Thyroid gland (tissue), 4 donors: Measurements from ENCODE around the gene FAM222B. TPM values are rescaled to one million over a fixed set of nuclear protein-coding genes. Genes with fewer than 3 reads are reported as not detected.
"Not testable (repeated sequence)": the region's sequence is repeated elsewhere in the genome, so short reads cannot be mapped to it uniquely, and the experiment has no call there.

ENCODE experiments used
- DNase-seq, 2 donors: peaks; one replicate each; pipeline ENCODE4 v3.0.0-alpha.2; 2019
- H3K27ac ChIP-seq, 3 donors: fragments of 200-600 bp; sonication (generic); 1 replicate in 2 of 3; 2 replicates in 1 of 3; pipeline ENCODE4 v1.5.1; 2016 to 2019; ENCODE audit warnings: mild to moderate bottlenecking in 1 of 3, moderate library complexity in 1 of 3
- H3K27me3 ChIP-seq: fragments of 200-600 bp; sonication (generic); one replicate; pipeline ENCODE4 v1.5.1; 2019
- H3K36me3 ChIP-seq, 2 donors: fragments of 200-600 bp; sonication (generic); one replicate each; pipeline ENCODE4 v1.5.1; 2016 to 2019
- H3K4me1 ChIP-seq, 2 donors: fragments of 200-600 bp; sonication (generic); one replicate each; pipeline ENCODE4 v1.5.1; 2017 to 2019
- H3K4me3 ChIP-seq, 3 donors: fragments of 200-600 bp; sonication (generic); replicated peaks in 1 of 3; 1 replicate in 2 of 3; 2 replicates in 1 of 3; pipeline ENCODE4 v1.5.1; 2016; ENCODE audit warnings: mild to moderate bottlenecking in 1 of 3
- H3K9me3 ChIP-seq: fragments of 200-600 bp; sonication (generic); one replicate; pipeline ENCODE4 v1.5.1; 2017
- POLR2A ChIP-seq, 2 donors: fragments of 450-650 bp; IDR thresholded peaks; one replicate each; pipeline ENCODE4 v1.6.1; 2017; ENCODE audit warnings: antibody characterized with exemption in 2 of 2, mild to moderate bottlenecking in 2 of 2, moderate library complexity in 1 of 2
- WGBS, 2 donors: methylation state at CpG; one replicate each; pipeline ENCODE4 v1.1.5; 2017; 5-methylcytosine and 5-hydroxymethylcytosine counted together
- intact Hi-C: fragments of 100-400 bp; cut with DNase I; formaldehyde crosslinking; loops from one replicate; pipeline ENCODE4 v1.15.1; 2023
- total RNA-seq, 4 donors: library from RNA; depleted of rRNA; stranded (reverse); fragments of >200 nt; gene quantifications; one replicate each; pipeline ENCODE4 v1.2.3, GENCODE V29; 2016
- TF ChIP-seq, protein P1 (sequence below), 6 experiments: fragments of 200-600 bp in 3 of 6; fragments of 450-650 bp in 3 of 6; sonication (generic) in 3 of 6; IDR thresholded peaks; one replicate each; pipeline ENCODE4 v1.5.1; 2016 to 2019; ENCODE audit warnings: antibody characterized with exemption in 6 of 6, mild to moderate bottlenecking in 2 of 6, inconsistent platforms in 1 of 6, moderate library complexity in 1 of 6

FAM222B gene
- total RNA-seq, 4 donors from 2014 or later: 14.1 to 22.6 (median 15.8) TPM

GRCh38 chr17:28723159-28723835, 119.3 kb downstream of the FAM222B start:
- H3K27me3 ChIP-seq: no peaks in the 10 kb centered on the region
- intact Hi-C loops: no loop called here
- 89 to 91% methylated on average over 6 of the region's 6 CpGs for WGBS, 2 donors
- H3K9me3 ChIP-seq: no peaks in the 10 kb centered on the region
- peaks cover 36 to 39% of the 10 kb centered on the region in 2 donors for H3K4me1 ChIP-seq
- no peak for DNase-seq
- no peak overlapping the region for H3K27ac ChIP-seq
- TF ChIP-seq POLR2A (IDR thresholded peaks at IDR 0.05): no peak
- TF ChIP-seq, protein P1, sequence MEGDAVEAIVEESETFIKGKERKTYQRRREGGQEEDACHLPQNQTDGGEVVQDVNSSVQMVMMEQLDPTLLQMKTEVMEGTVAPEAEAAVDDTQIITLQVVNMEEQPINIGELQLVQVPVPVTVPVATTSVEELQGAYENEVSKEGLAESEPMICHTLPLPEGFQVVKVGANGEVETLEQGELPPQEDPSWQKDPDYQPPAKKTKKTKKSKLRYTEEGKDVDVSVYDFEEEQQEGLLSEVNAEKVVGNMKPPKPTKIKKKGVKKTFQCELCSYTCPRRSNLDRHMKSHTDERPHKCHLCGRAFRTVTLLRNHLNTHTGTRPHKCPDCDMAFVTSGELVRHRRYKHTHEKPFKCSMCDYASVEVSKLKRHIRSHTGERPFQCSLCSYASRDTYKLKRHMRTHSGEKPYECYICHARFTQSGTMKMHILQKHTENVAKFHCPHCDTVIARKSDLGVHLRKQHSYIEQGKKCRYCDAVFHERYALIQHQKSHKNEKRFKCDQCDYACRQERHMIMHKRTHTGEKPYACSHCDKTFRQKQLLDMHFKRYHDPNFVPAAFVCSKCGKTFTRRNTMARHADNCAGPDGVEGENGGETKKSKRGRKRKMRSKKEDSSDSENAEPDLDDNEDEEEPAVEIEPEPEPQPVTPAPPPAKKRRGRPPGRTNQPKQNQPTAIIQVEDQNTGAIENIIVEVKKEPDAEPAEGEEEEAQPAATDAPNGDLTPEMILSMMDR (IDR thresholded peaks at IDR 0.05): no peak
- peaks cover 33 to 36% of the 10 kb centered on the region in 2 donors for H3K36me3 ChIP-seq
- no peak overlapping the region for H3K4me3 ChIP-seq

- H3K36me3 ChIP-seq: peaks cover 33 to 36% of the 10 kb centered on the region in 2 donors
- intact Hi-C loops: no loop called here
- H3K27me3 ChIP-seq: no peaks in the 10 kb centered on the region
- TF ChIP-seq POLR2A (IDR thresholded peaks at IDR 0.05): no peak
- TF ChIP-seq, protein P1 (IDR thresholded peaks at IDR 0.05): no peak
- 68 to 71% methylated on average over 7 of the region's 7 CpGs for WGBS, 2 donors
- no peak for DNase-seq
- H3K9me3 ChIP-seq: no peaks in the 10 kb centered on the region
- H3K4me3 ChIP-seq: no peak overlapping the region
- H3K27ac ChIP-seq: no peak overlapping the region
- H3K4me1 ChIP-seq: peaks cover 36 to 39% of the 10 kb centered on the region in 2 donors
Observed at GRCh38 chr17:28722417-28723158, 120.0 kb downstream of the FAM222B start.

DNA sequence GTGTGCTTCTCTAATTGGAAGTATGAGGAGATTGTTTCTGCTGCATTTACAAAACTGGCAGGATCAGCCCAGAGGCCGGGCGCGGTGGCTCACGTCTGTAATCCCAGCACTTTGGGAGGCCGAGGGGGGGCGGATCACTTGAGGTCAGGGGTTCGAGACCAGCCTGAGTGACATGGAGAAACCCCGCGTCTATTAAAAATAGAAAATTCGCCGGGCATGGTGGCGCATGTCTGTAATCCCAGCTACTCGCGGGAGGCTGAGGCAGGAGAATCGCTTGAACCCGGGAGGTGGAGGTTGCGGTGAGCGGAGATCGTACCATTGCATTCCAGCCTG, 121.6 kb downstream of the FAM222B start:
- Histone ChIP-seq H3K4me3 (peak overlapping the region in 1 of 3 donors; percentile 86), H3K4me1 (peaks cover 42 to 49% of the 10 kb centered on the region in 2 donors)

DNA sequence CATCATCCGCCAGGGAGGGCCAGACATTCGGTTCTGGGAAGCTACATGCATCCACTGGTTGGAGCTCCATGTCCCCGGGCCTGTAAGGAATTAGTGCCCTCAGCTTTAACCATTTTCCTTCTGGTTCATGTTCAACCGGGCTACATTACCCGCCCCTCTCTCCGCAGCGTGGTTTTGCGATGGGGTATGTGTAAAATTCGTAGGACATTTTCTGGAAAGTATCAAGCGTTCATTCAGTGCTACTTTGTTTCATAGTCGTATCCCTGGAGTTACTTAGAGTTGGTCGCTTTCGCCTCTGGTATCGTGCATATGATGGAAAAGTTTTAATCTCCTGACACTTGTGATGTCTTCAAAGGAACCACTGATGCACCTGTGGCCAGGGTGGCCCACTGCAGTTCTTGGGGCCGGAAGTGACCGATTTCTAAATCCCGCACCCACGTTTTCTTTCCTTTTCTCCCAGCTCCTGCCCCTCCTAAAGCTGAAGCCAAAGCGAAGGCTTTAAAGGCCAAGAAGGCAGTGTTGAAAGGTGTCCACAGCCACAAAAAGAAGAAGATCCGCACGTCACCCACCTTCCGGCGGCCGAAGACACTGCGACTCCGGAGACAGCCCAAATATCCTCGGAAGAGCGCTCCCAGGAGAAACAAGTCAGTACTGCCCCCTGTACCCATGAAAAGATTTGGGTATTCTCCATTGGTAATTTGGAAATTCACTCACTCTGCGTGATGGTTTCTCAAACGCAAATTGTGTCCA, 122.2 kb downstream of the FAM222B start:
- intact Hi-C loops: no loop called here
- Histone ChIP-seq H3K36me3 (peaks cover 33 to 36% of the 10 kb centered on the region in 2 donors), H3K27me3 (no peaks in the 10 kb centered on the region), H3K9me3 (no peaks in the 10 kb centered on the region), H3K4me1 (peaks cover 39 to 49% of the 10 kb centered on the region in 2 donors), H3K27ac (peak overlapping the region; percentile 54 to 89 (median 86)), H3K4me3 (peak overlapping the region; percentile 71 to 97 (median 86))
- 6 to 11% methylated on average over 27 to 30 of the region's 30 CpGs for WGBS, 2 donors
- TF ChIP-seq, protein P1 (IDR thresholded peaks at IDR 0.05): no peak
- TF ChIP-seq POLR2A (IDR thresholded peaks at IDR 0.05): no peak
- no peak for DNase-seq

More for the DNA sequence above, 121.6 kb downstream of the FAM222B start:
- H3K36me3 ChIP-seq: peaks cover 33 to 36% of the 10 kb centered on the region in 2 donors
- H3K27me3 ChIP-seq, DNase-seq, intact Hi-C loops, H3K9me3 ChIP-seq: not testable (repeated sequence)
- 39 to 47% methylated on average over 19 of the region's 19 CpGs for WGBS, 2 donors
- peak overlapping the region in 1 of 3 donors; percentile 86 for H3K27ac ChIP-seq

- intact Hi-C loops: no loop called here
- H3K36me3 ChIP-seq: peaks cover 36 to 42% of the 10 kb centered on the region in 2 donors
- no peaks in the 10 kb centered on the region for H3K27me3 ChIP-seq
- no peak for DNase-seq
- peak overlapping the region; percentile 54 to 89 (median 86) for H3K27ac ChIP-seq
- WGBS, 2 donors: 29 to 31% methylated on average over 18 of the region's 18 CpGs
- peak overlapping the region in 1 of 3 donors; percentile 86 for H3K4me3 ChIP-seq
- TF ChIP-seq, protein P1 (IDR thresholded peaks at IDR 0.05): no peak
- no peak for TF ChIP-seq POLR2A (IDR thresholded peaks at IDR 0.05)
- no peaks in the 10 kb centered on the region for H3K9me3 ChIP-seq
- H3K4me1 ChIP-seq: peaks cover 34 to 43% of the 10 kb centered on the region in 2 donors
Observed at GRCh38 chr17:28719021-28719433, 123.6 kb downstream of the FAM222B start.
